ENCODE results near the gene CDC42BPA. TPM values are rescaled to one million over a fixed set of nuclear protein-coding genes. Genes with fewer than 3 reads are reported as not detected.

Gene CDC42BPA
- total and polyA plus RNA-seq, 2 of the 13 experiments (the other 11 are each of a cell fraction or from before 2014, with no cell fraction given): 6.5 to 16.0 TPM

DNA sequence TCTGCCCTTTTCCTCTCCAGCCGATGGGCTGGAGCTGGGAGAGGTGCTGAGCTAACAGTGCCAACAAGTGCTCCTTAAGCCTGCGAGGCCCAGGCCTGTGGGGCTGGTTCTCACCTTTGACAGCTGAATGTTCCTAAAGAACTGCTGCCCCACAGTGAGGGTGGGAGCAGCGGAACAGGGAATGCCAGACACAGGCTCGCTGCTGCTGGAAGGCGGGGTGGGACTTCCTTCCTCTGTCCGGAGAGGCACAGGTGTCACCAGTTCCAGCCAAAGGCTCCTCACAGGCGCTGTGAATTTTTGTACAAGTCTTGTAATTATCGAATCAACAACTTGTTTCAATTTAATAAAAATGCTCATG lies 331.1 kb downstream of the CDC42BPA start:
- intact Hi-C loops (cut with micrococcal nuclease; ENCODE audit: unreplicated experiment): no loop called here
- no peak for ATAC-seq
- CTCF ChIA-PET (ENCODE audit: low intra/inter-chr PET ratio, low total read pairs): no interaction called here

More for the DNA sequence above, 331.1 kb downstream of the CDC42BPA start:
- FAIRE-seq (no peak), DNase-seq (ENCODE audit: low spot score) (no peak)
- Histone ChIP-seq H3K9me3 (ENCODE audit: low read length) (no peaks in the 10 kb centered on the region), H4K20me1 (ENCODE audit: insufficient read depth, low read length) (no peaks in the 10 kb centered on the region), H3K79me2 (ENCODE audit: insufficient read depth, low read length) (no peaks in the 10 kb centered on the region), H2AFZ (ENCODE audit: low read length) (no peak overlapping the region), H3K4me1 (ENCODE audit: insufficient read depth, low read length) (peaks cover 35% of the 10 kb centered on the region), H3K36me3 (replicated peaks in 1 of 2; ENCODE audit: control insufficient read depth in 1 of 2, insufficient read depth in 2 of 2, low read length in 2 of 2) (peaks cover 18 to 44% of the 10 kb centered on the region in 2 experiments; a peak in 4 of 5 replicates), H3K4me3 (replicated peaks in 1 of 3; ENCODE audit: insufficient read depth in 1 of 3, low read depth in 2 of 3, low read length in 3 of 3) (no peak overlapping the region), H3K27ac (ENCODE audit: extremely low read length, insufficient read depth, low read length) (no peak overlapping the region), H3K4me2 (ENCODE audit: low read depth, low read length) (no peak overlapping the region), H3K27me3 (ENCODE audit: control insufficient read depth in 1 of 2, insufficient read depth in 2 of 2, low read length in 2 of 2) (no peaks in the 10 kb centered on the region), H3K9ac (ENCODE audit: insufficient read depth, low read depth, low read length) (no peak overlapping the region)
- POLR2A ChIA-PET: no interaction called here
- in situ Hi-C loops (cut with HindIII; ENCODE audit: extremely low pct_ligation_motif_present, low pct_unique_long_range_greater_than_20kb): no loop called here
- TF ChIP-seq POLR2A (IDR thresholded peaks at IDR 0.05; ENCODE audit: insufficient read depth in 1 of 2, low read depth in 2 of 2, low read length in 2 of 2) (no peak), ZNF44 (CRISPR knock-in tag; IDR thresholded peaks at IDR 0.05) (no peak), ATF7 (IDR thresholded peaks at IDR 0.05) (no peak), ATF7 (CRISPR knock-in tag; IDR thresholded peaks at IDR 0.05) (no peak), ZNF703 (CRISPR knock-in tag; IDR thresholded peaks at IDR 0.05; ENCODE audit: borderline replicate concordance) (no peak), NFIB (CRISPR knock-in tag; IDR thresholded peaks at IDR 0.05; ENCODE audit: borderline replicate concordance) (no peak), ZNF12 (CRISPR knock-in tag; IDR thresholded peaks at IDR 0.05) (no peak), CBX2 (IDR thresholded peaks at IDR 0.05; ENCODE audit: low read depth, low read length) (no peak), CBX2 (CRISPR knock-in tag; IDR thresholded peaks at IDR 0.05; ENCODE audit: low read depth) (no peak), RCOR2 (CRISPR knock-in tag; IDR thresholded peaks at IDR 0.05) (no peak), HNRNPUL1 (IDR thresholded peaks at IDR 0.05; ENCODE audit: low read depth, low read length) (no peak), ZNF780A (CRISPR knock-in tag; IDR thresholded peaks at IDR 0.05) (no peak), ZNF557 (CRISPR knock-in tag; IDR thresholded peaks at IDR 0.05) (no peak), ZNF253 (CRISPR knock-in tag; IDR thresholded peaks at IDR 0.05; ENCODE audit: borderline replicate concordance) (no peak), ZNF205 (CRISPR knock-in tag; IDR thresholded peaks at IDR 0.05) (no peak), ZNF781 (CRISPR knock-in tag; IDR thresholded peaks at IDR 0.05; ENCODE audit: borderline replicate concordance, not compliant biosample characterization) (no peak), ZNF224 (CRISPR knock-in tag; IDR thresholded peaks at IDR 0.05) (no peak), ARNT (IDR thresholded peaks at IDR 0.05) (no peak), RELA (CRISPR knock-in tag; IDR thresholded peaks at IDR 0.05) (no peak), TEAD3 (CRISPR knock-in tag; optimal IDR thresholded peaks at IDR 0.05; ENCODE audit: borderline replicate concordance) (no peak)
- TF ChIP-seq, protein P1, sequence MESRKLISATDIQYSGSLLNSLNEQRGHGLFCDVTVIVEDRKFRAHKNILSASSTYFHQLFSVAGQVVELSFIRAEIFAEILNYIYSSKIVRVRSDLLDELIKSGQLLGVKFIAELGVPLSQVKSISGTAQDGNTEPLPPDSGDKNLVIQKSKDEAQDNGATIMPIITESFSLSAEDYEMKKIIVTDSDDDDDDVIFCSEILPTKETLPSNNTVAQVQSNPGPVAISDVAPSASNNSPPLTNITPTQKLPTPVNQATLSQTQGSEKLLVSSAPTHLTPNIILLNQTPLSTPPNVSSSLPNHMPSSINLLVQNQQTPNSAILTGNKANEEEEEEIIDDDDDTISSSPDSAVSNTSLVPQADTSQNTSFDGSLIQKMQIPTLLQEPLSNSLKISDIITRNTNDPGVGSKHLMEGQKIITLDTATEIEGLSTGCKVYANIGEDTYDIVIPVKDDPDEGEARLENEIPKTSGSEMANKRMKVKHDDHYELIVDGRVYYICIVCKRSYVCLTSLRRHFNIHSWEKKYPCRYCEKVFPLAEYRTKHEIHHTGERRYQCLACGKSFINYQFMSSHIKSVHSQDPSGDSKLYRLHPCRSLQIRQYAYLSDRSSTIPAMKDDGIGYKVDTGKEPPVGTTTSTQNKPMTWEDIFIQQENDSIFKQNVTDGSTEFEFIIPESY (CRISPR knock-in tag; IDR thresholded peaks at IDR 0.05): no peak
- TF ChIP-seq, protein P2, sequence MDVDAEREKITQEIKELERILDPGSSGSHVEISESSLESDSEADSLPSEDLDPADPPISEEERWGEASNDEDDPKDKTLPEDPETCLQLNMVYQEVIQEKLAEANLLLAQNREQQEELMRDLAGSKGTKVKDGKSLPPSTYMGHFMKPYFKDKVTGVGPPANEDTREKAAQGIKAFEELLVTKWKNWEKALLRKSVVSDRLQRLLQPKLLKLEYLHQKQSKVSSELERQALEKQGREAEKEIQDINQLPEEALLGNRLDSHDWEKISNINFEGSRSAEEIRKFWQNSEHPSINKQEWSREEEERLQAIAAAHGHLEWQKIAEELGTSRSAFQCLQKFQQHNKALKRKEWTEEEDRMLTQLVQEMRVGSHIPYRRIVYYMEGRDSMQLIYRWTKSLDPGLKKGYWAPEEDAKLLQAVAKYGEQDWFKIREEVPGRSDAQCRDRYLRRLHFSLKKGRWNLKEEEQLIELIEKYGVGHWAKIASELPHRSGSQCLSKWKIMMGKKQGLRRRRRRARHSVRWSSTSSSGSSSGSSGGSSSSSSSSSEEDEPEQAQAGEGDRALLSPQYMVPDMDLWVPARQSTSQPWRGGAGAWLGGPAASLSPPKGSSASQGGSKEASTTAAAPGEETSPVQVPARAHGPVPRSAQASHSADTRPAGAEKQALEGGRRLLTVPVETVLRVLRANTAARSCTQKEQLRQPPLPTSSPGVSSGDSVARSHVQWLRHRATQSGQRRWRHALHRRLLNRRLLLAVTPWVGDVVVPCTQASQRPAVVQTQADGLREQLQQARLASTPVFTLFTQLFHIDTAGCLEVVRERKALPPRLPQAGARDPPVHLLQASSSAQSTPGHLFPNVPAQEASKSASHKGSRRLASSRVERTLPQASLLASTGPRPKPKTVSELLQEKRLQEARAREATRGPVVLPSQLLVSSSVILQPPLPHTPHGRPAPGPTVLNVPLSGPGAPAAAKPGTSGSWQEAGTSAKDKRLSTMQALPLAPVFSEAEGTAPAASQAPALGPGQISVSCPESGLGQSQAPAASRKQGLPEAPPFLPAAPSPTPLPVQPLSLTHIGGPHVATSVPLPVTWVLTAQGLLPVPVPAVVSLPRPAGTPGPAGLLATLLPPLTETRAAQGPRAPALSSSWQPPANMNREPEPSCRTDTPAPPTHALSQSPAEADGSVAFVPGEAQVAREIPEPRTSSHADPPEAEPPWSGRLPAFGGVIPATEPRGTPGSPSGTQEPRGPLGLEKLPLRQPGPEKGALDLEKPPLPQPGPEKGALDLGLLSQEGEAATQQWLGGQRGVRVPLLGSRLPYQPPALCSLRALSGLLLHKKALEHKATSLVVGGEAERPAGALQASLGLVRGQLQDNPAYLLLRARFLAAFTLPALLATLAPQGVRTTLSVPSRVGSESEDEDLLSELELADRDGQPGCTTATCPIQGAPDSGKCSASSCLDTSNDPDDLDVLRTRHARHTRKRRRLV (CRISPR knock-in tag; IDR thresholded peaks at IDR 0.05): no peak
- no TSS peak for BruUV-seq (replicated peaks)
- WGBS (ENCODE audit: low lambda C conversion rate): 91% methylated on average over 7 of the region's 8 CpGs
